OCI-LY3 (cell line): ENCODE measurements around the gene ILRUN.
A peak's percentile ranks its signal among the peaks of the same experiment; 100 is the strongest.
"Not testable (repeated sequence)": the region's sequence is repeated elsewhere in the genome, so short reads cannot be mapped to it uniquely, and the experiment has no call there.

Experiments used
- H2AFZ ChIP-seq: fragments of 200-600, 300-600 bp; shearing (Covaris generic); 2 replicates; pipeline ENCODE4 v1.6.0; 2014; ENCODE audit warnings: antibody characterized with exemption, low read depth, low read length
- H3K27ac ChIP-seq: fragments of 200-600, 300-600 bp; sonication (generic); 2 replicates; pipeline ENCODE4 v1.5.1; 2014; ENCODE audit warnings: mild to moderate bottlenecking, low read length, moderate library complexity, mixed read lengths
- H3K27me3 ChIP-seq: fragments of 200-600, 300-600 bp; sonication (generic); 2 replicates; pipeline ENCODE4 v1.6.1; 2014; ENCODE audit warnings: low read depth, low read length, mixed read lengths
- H3K36me3 ChIP-seq: fragments of 200-600, 300-600 bp; sonication (generic); replicated peaks from 2 replicates; pipeline ENCODE3; 2014; ENCODE audit warnings: low read depth, low read length, mixed read lengths
- H3K4me1 ChIP-seq: fragments of 300-600, 200-600 bp; sonication (generic); 2 replicates; pipeline ENCODE4 v1.6.1; 2014; ENCODE audit warnings: low read length, mixed read lengths
- H3K4me2 ChIP-seq: fragments of 200-600, 300-600 bp; sonication (generic); 2 replicates; pipeline ENCODE4 v1.6.1; 2014; ENCODE audit warnings: low read length, mixed read lengths
- H3K4me3 ChIP-seq: fragments of 300-600, 200-600 bp; sonication (generic); 2 replicates; pipeline ENCODE4 v1.5.1; 2014; ENCODE audit warnings: antibody characterized with exemption, mild to moderate bottlenecking, low read length, moderate library complexity
- H3K79me2 ChIP-seq: fragments of 300-600, 200-600 bp; shearing (Covaris generic); 2 replicates; pipeline ENCODE4 v1.6.1; 2014; ENCODE audit warnings: mild to moderate bottlenecking, low read length, mixed read lengths
- H3K9ac ChIP-seq: fragments of 300-600, 200-600 bp; shearing (Covaris generic); 2 replicates; pipeline ENCODE4 v1.6.0; 2014; ENCODE audit warnings: mild to moderate bottlenecking, low read length, moderate library complexity
- H3K9me3 ChIP-seq: fragments of 200-600, 300-600 bp; shearing (Covaris generic); 2 replicates; pipeline ENCODE4 v1.6.1; 2014; ENCODE audit warnings: low read length, mixed read lengths; ENCODE audit not compliant: insufficient read depth
- H4K20me1 ChIP-seq: fragments of 200-600, 300-600 bp; sonication (generic); 2 replicates; pipeline ENCODE4 v1.6.1; 2016; ENCODE audit warnings: low read length, mixed read lengths; ENCODE audit not compliant: insufficient read depth
- CTCF ChIP-seq: fragments of 200-600, 300-600 bp; sonication (generic); IDR thresholded peaks from 2 replicates; pipeline ENCODE4 v1.5.1; 2014; ENCODE audit warnings: antibody characterized with exemption, low read length, low read depth
- EZH2phosphoT487 ChIP-seq: fragments of 200-600 bp; shearing (Covaris generic); IDR thresholded peaks from 2 replicates; pipeline ENCODE4 v1.6.1; 2018; ENCODE audit warnings: antibody characterized with exemption, mixed run types, low read depth

ILRUN gene

GRCh38 chr6:34657307-34657978 is 39.1 kb downstream of the ILRUN start:
- Histone ChIP-seq H2AFZ (no peak overlapping the region), H3K9ac (peak overlapping the region; percentile 72), H3K4me2 (peak overlapping the region; percentile 77), H3K79me2 (peaks cover 81% of the 10 kb centered on the region), H4K20me1 (no peaks in the 10 kb centered on the region), H3K36me3 (peaks cover 29% of the 10 kb centered on the region), H3K4me1 (peaks cover 72% of the 10 kb centered on the region), H3K27me3 (no peaks in the 10 kb centered on the region), H3K9me3 (no peaks in the 10 kb centered on the region), H3K27ac (peak overlapping the region; percentile 93), H3K4me3 (peak overlapping the region; percentile 66)
- TF ChIP-seq EZH2phosphoT487 (no peak), CTCF (no peak)

DNA sequence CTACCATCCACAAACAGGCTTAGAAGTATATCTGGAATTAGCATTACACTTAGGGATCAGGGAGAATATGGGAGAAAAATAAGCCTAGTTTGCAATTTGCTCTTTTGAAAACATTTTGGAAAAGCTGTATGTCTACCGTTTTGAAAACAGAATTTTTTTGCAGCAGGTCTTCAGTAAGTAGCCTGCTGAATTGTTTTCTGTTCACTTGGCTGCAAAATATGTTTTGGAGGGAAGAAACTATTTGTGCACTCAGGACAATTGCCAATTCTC is 39.6 kb downstream of the ILRUN start:
- no peaks in the 10 kb centered on the region for H3K27me3 ChIP-seq
- peaks cover 68% of the 10 kb centered on the region for H3K4me1 ChIP-seq
- H3K36me3 ChIP-seq, result peaks cover 29% of the 10 kb centered on the region
- H3K79me2 ChIP-seq, result peaks cover 83% of the 10 kb centered on the region
- H3K9ac ChIP-seq, result peak overlapping the region; percentile 72
- peak overlapping the region; percentile 77 for H3K4me2 ChIP-seq
- no peak for TF ChIP-seq EZH2phosphoT487
- no peak for TF ChIP-seq CTCF
- no peak overlapping the region for H2AFZ ChIP-seq
- peak overlapping the region; percentile 93 for H3K27ac ChIP-seq
- peak overlapping the region; percentile 66 for H3K4me3 ChIP-seq
- no peaks in the 10 kb centered on the region for H4K20me1 ChIP-seq
- H3K9me3 ChIP-seq, result no peaks in the 10 kb centered on the region

DNA sequence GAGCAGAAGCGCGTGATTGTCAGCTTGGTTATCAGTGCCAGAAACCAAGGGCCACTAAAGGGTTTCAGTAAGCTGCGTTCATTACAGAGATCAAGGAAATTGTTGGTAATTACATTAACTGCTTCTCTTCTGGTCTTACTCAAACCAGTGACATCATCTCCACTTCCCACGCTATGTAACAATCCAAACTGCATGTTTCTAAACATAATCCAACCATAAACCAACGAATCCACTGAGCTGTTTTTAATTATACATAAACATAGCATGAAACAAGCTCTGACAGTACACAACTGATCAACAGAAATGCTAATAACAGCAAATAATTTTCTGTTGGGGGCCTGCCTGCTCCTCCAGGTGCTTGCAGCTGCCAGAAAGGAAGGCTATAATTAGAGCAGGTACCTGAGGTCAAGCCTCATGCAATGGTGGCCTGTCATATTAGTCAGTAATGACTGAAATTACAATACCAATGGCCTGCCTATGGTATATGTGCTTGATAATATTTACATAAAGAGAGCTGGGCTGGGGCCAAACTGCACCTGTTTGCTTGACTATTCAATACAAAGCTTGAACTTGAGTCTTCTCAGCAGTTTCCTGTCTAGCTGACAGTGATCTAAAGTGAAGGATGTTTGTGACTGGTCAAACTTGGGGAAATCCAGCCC is 40.1 kb downstream of the ILRUN start:
- TF ChIP-seq EZH2phosphoT487 (no peak), CTCF (no peak)
- H3K27ac ChIP-seq, result peak overlapping the region; percentile 93
- no peaks in the 10 kb centered on the region for H3K27me3 ChIP-seq
- H3K4me1 ChIP-seq, result peaks cover 66% of the 10 kb centered on the region
- no peaks in the 10 kb centered on the region for H3K9me3 ChIP-seq
- H3K4me2 ChIP-seq, result peak overlapping the region; percentile 77
- peaks cover 80% of the 10 kb centered on the region for H3K79me2 ChIP-seq
- peaks cover 27% of the 10 kb centered on the region for H3K36me3 ChIP-seq
- H3K4me3 ChIP-seq, result peak overlapping the region; percentile 66
- H2AFZ ChIP-seq, result no peak overlapping the region
- H3K9ac ChIP-seq, result peak overlapping the region; percentile 72
- H4K20me1 ChIP-seq, result no peaks in the 10 kb centered on the region

DNA sequence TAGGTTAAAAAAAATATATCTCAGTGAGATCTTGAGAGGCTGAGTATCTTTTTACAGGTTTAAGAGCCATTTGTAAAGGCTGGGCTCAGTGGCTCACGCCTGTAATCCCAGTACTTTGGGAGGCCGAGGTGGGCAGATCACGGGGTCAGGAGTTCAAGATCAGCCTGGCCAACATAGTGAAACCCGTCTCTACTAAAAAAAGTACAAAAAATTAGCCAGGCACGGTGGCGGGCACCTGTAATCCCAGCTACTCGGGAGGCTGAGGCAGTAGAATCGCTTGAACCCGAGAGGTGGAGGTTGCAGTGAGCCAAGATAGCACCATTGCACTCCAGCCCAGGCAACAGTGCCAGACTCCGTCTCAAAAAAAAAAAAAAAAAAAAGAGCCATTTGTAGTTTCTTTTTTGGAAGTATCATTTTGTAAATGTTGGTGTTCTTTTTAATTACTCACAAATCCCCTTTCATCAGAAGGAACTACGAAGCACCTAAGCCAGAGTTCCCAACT is 40.6 kb downstream of the ILRUN start:
- not testable (repeated sequence) for H2AFZ ChIP-seq, H4K20me1 ChIP-seq, H3K27me3 ChIP-seq, H3K9me3 ChIP-seq
- Histone ChIP-seq H3K4me1 (peaks cover 60% of the 10 kb centered on the region), H3K36me3 (peaks cover 24% of the 10 kb centered on the region), H3K9ac (peak overlapping the region; percentile 47), H3K79me2 (peaks cover 79% of the 10 kb centered on the region), H3K27ac (peak overlapping the region; percentile 93), H3K4me3 (peak overlapping the region; percentile 66), H3K4me2 (peak overlapping the region; percentile 77)
